K562 (cell line): Measurements from ENCODE around the gene RPTOR. TPM values are rescaled to one million over a fixed set of nuclear protein-coding genes. Genes with fewer than 3 reads are reported as not detected.

Experiments used
- ATAC-seq: fragments of 200-7000 bp; cut with Tn5 transposase; 3 replicates; pipeline ENCODE4 v1.9.1; 2020; ENCODE audit warnings: moderate library complexity
- BruUV-seq: library from RNA; stranded (reverse); fragments of 400-500 nt; replicated peaks from 2 replicates; lab custom pipeline; 2021; lab: Mats Ljungman, UMichigan
- CTCF ChIA-PET: fragments of 300-600 bp; formaldehyde crosslinking; extraction: SDS; loops from one replicate; lab custom pipeline; 2021; ENCODE audit warnings: low intra/inter-chr PET ratio; lab: Yijun Ruan, JAX
- POLR2A ChIA-PET: fragments of 300-600, 350-650 bp; sonication (Branson Sonifier 250); formaldehyde crosslinking; extraction: SDS; loops from one replicate; lab custom pipeline; 2021; ENCODE audit warnings: antibody characterized with exemption, inconsistent platforms; lab: Yijun Ruan, JAX
- DNase-seq, 4 experiments: peaks; one replicate each; pipeline versions ENCODE4 v3.0.0 to v3.0.0-alpha.2; 2011 to 2018; ENCODE audit warnings: low spot score in 3 of 4, mixed read lengths in 3 of 4; ENCODE audit errors: extremely low read depth in 1 of 4
- FAIRE-seq: peaks from 2 replicates; lab custom pipeline; 2011; peaks lifted over from hg19 to GRCh38; lab: Jason Lieb, UNC
- H2AFZ ChIP-seq: 2 replicates; pipeline ENCODE4 v1.6.0; 2011; ENCODE audit warnings: low read depth, low read length, control low read depth, inconsistent platforms
- H3K27ac ChIP-seq: fragments of 200-600 bp; 3 replicates; pipeline ENCODE4 v1.8.0; 2011; ENCODE audit warnings: low read depth, mild to moderate bottlenecking, control low read depth, inconsistent platforms, low read length, moderate library complexity, mixed read lengths; ENCODE audit errors: extremely low read depth
- H3K27me3 ChIP-seq, 2 experiments: fragments of 300-600 bp in 1 of 2; 2 replicates in 1 of 2; 3 replicates in 1 of 2; pipeline versions ENCODE4 v1.6.0 to v1.8.0; 2011; ENCODE audit warnings: inconsistent platforms in 2 of 2, low read length in 2 of 2, mild to moderate bottlenecking in 1 of 2, mixed read lengths in 1 of 2, moderate library complexity in 1 of 2; ENCODE audit not compliant: control insufficient read depth in 2 of 2, insufficient read depth in 2 of 2
- H3K36me3 ChIP-seq: fragments of 300-600 bp; 3 replicates; pipeline ENCODE4 v1.8.0; 2011; ENCODE audit warnings: mild to moderate bottlenecking, low read length, inconsistent platforms; ENCODE audit not compliant: control insufficient read depth, insufficient read depth
- H3K4me1 ChIP-seq, 2 experiments: fragments of 200-600 bp in 1 of 2; replicated peaks in 1 of 2; 2 replicates in 1 of 2; 3 replicates in 1 of 2; pipeline versions ENCODE4 v1.5.1 to v1.8.0; 2011; ENCODE audit warnings: inconsistent platforms in 2 of 2, low read length in 2 of 2, mild to moderate bottlenecking in 1 of 2, mixed read lengths in 1 of 2, moderate library complexity in 1 of 2; ENCODE audit not compliant: control insufficient read depth in 2 of 2, insufficient read depth in 2 of 2
- H3K4me2 ChIP-seq: 2 replicates; pipeline ENCODE4 v1.6.1; 2011; ENCODE audit warnings: low read length, control low read depth, inconsistent platforms, mixed read lengths; ENCODE audit not compliant: insufficient read depth
- H3K4me3 ChIP-seq: fragments of 200-600 bp; sonication (generic), shearing (Covaris generic); 2 replicates; pipeline ENCODE4 v1.5.1; 2016; ENCODE audit warnings: control low read depth, inconsistent platforms
- H3K79me2 ChIP-seq: fragments of 200-600 bp; 3 replicates; pipeline ENCODE4 v1.8.0; 2011; ENCODE audit warnings: low read length, inconsistent platforms; ENCODE audit not compliant: control insufficient read depth, insufficient read depth
- H3K9ac ChIP-seq, 2 experiments: 2 replicates each; pipeline versions ENCODE4 v1.6.0 to v1.6.1; 2011; ENCODE audit warnings: low read depth in 2 of 2, low read length in 2 of 2, control low read depth in 1 of 2, inconsistent platforms in 1 of 2, mild to moderate bottlenecking in 1 of 2, mixed read lengths in 1 of 2; ENCODE audit not compliant: insufficient read depth in 1 of 2
- H3K9me1 ChIP-seq: one replicate; pipeline ENCODE4 v1.6.0; 2011; ENCODE audit warnings: inconsistent platforms, mild to moderate bottlenecking, low read length, moderate library complexity; ENCODE audit not compliant: control insufficient read depth, insufficient read depth
- H3K9me3 ChIP-seq: replicated peaks from 2 replicates; pipeline ENCODE4 v1.5.1; 2011; ENCODE audit warnings: low read depth, low read length, inconsistent platforms; ENCODE audit not compliant: control insufficient read depth, insufficient read depth
- H4K20me1 ChIP-seq: replicated peaks from 2 replicates; pipeline ENCODE4 v1.6.1; 2011; ENCODE audit warnings: low read length, inconsistent platforms, mixed read lengths; ENCODE audit not compliant: control insufficient read depth, insufficient read depth
- C11orf30 ChIP-seq: fragments of 450-650 bp; IDR thresholded peaks from 2 replicates; pipeline ENCODE4 v1.6.1; 2016; ENCODE audit warnings: low read depth, mild to moderate bottlenecking
- CHCHD3 ChIP-seq: fragments of 250-450 bp; sonication (Bioruptor Pico); IDR thresholded peaks from 2 replicates; pipeline ENCODE4 v2.1.2; 2022; ENCODE audit warnings: mild to moderate bottlenecking
- GATAD2A ChIP-seq: fragments of 450-650 bp; IDR thresholded peaks from 2 replicates; pipeline ENCODE4 v1.6.1; 2017
- LARP7 ChIP-seq: fragments of 450-650 bp; IDR thresholded peaks from 2 replicates; pipeline ENCODE4 v1.6.1; 2016
- MXI1 ChIP-seq: IDR thresholded peaks from 2 replicates; pipeline ENCODE4 v1.6.1; 2011; ENCODE audit warnings: low read depth, mild to moderate bottlenecking, improper control_type of control experiment, low read length
- NELFE ChIP-seq: IDR thresholded peaks from 2 replicates; pipeline ENCODE4 v1.6.1; 2011; ENCODE audit warnings: mild to moderate bottlenecking; ENCODE audit not compliant: insufficient read depth, insufficient read length
- PHTF2 ChIP-seq: fragments of 250-450 bp; sonication (Bioruptor Pico); IDR thresholded peaks from 2 replicates; pipeline ENCODE4 v1.5.0; 2021; ENCODE audit warnings: mild to moderate bottlenecking
- RCOR1 ChIP-seq, 2 experiments: IDR thresholded peaks; 2 replicates each; pipeline ENCODE4 v1.6.1; 2012; ENCODE audit warnings: low read depth in 2 of 2, low read length in 2 of 2, borderline replicate concordance in 1 of 2, improper control_type of control experiment in 1 of 2
- TCFL5 ChIP-seq: fragments of 250-450 bp; sonication (Bioruptor Pico); conservative IDR thresholded peaks from 2 replicates; pipeline ENCODE4 v1.6.1; 2021; ENCODE audit warnings: mild to moderate bottlenecking, moderate library complexity, matching md5 sums
- ZNF232 ChIP-seq: sonication (generic); formaldehyde crosslinking; IDR thresholded peaks from 2 replicates; pipeline ENCODE4 v1.8.0; 2022; ENCODE audit warnings: mild to moderate bottlenecking, missing genetic modification reagents
- ZNF311 ChIP-seq: fragments of 250-450 bp; sonication (Bioruptor Pico); IDR thresholded peaks from 2 replicates; pipeline ENCODE4 v1.4.0; 2020; ENCODE audit warnings: mild to moderate bottlenecking, moderate library complexity
- ZNF583 ChIP-seq: fragments of 250-450 bp; sonication (Bioruptor Pico); IDR thresholded peaks from 2 replicates; pipeline ENCODE4 v1.4.0; 2020
- WGBS: fragments of 100-300 bp; shearing (Covaris generic); methylation state at CpG from one replicate; pipeline ENCODE4 v1.1.6; 2016; ENCODE audit warnings: low coverage, mixed read lengths; ENCODE audit not compliant: insufficient coverage; ENCODE audit errors: missing lambda C conversion rate; 5-methylcytosine and 5-hydroxymethylcytosine counted together
- in situ Hi-C: fragments of 300-500 bp; cut with MboI; formaldehyde crosslinking; loops from 4 replicates; pipeline ENCODE4 v1.15.0; 2018; ENCODE audit warnings: inconsistent platforms, mixed read lengths
- intact Hi-C: fragments of 100-400 bp; cut with micrococcal nuclease; formaldehyde crosslinking; loops from 2 replicates; pipeline ENCODE4 v1.14.2; 2022
- polyA plus RNA-seq, 8 experiments: library from polyadenylated mRNA; depleted of rRNA in 4 of 8; stranded (reverse) in 5 of 8; unstranded in 3 of 8; fragments of >200 nt; fragmentation: Nextera tagmentation in 2 of 8; fragmentation: Illumina TruSeq in 1 of 8; extraction: Ambion mirVana in 2 of 8; extraction: Trizol in 1 of 8; gene quantifications; 2 replicates each; pipeline versions ENCODE4 v1.2.1 to v1.2.3, GENCODE V29; 2011 to 2014; ENCODE audit warnings: inconsistent platforms in 1 of 8, missing spikeins in 1 of 8
- total RNA-seq, 7 experiments: library from RNA; depleted of rRNA in 6 of 7; stranded (reverse); fragments of >200 nt in 6 of 7; fragmentation: Illumina TruSeq in 2 of 7; extraction: Trizol in 2 of 7; gene quantifications; 2 replicates each; pipeline versions ENCODE4 v1.2.1 to v1.2.3, GENCODE V29; 2011 to 2021; ENCODE audit warnings: low replicate concordance in 1 of 7
- TF ChIP-seq, protein P1 (sequence below): fragments of 250-450 bp; sonication (Bioruptor Pico); IDR thresholded peaks from 2 replicates; pipeline ENCODE4 v1.5.0; 2020; ENCODE audit warnings: mild to moderate bottlenecking
- TF ChIP-seq, protein P2 (sequence below), 2 experiments: fragments of 450-650 bp in 1 of 2; sonication (generic) in 1 of 2; formaldehyde crosslinking in 1 of 2; IDR thresholded peaks; 2 replicates each; pipeline versions ENCODE4 v1.7.1 to v1.9.0; 2016 to 2022; ENCODE audit warnings: inconsistent platforms in 1 of 2, mild to moderate bottlenecking in 1 of 2, missing genetic modification reagents in 1 of 2

RPTOR gene
- total and polyA plus RNA-seq, 9 of the 15 experiments (the other 6 are each of a cell fraction or from before 2014, with no cell fraction given): 0.24 to 54.1 (median 10.2) TPM

DNA sequence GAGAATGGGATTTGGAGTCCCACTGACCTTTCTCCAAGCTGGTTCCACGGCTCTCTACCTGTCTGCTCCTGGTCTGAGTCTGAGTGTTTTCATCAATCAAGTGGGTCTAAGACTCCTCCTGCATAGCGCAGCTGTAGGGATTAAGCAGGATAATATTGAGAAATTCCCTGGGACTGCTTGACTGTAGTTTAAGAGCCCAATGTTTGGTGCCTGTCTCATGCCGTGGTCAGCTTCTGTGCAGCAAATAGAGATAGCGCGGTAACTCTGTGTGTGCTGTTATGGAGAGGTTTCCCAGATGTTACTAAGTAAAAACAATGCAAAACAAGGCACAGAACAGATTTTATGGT, 21.4 kb downstream of the RPTOR start:
- CTCF ChIA-PET: no interaction called here
- H3K27me3 ChIP-seq: no peaks in the 10 kb centered on the region
- ATAC-seq (no peak), FAIRE-seq (no peak), DNase-seq (no peak)
- no peak overlapping the region for H3K27ac ChIP-seq
- H3K79me2 ChIP-seq: peaks cover 81% of the 10 kb centered on the region
- in situ Hi-C loops (no loop called here), intact Hi-C loops (no loop called here)
- no peaks in the 10 kb centered on the region for H3K9me1 ChIP-seq
- H3K9me3 ChIP-seq: no peaks in the 10 kb centered on the region
- no TSS peak for BruUV-seq
- 85% methylated on average over 5 of the region's 5 CpGs for WGBS
- peaks cover 2% of the 10 kb centered on the region; the same call in 1 of the 3 replicates for H3K36me3 ChIP-seq
- no peak overlapping the region for H3K4me2 ChIP-seq
- no peak overlapping the region for H2AFZ ChIP-seq
- no peak overlapping the region for H3K9ac ChIP-seq
- peaks cover 15% of the 10 kb centered on the region; the same call in 1 of the 2 replicates for H4K20me1 ChIP-seq
- no peak overlapping the region for H3K4me3 ChIP-seq
- H3K4me1 ChIP-seq: peaks cover 0 to 7% of the 10 kb centered on the region in 2 experiments; a peak in 2 of 5 replicates
- POLR2A ChIA-PET: interaction anchor here (0.6 to 1.2 kb wide), 3 partner anchors 9 to 52 kb away, joined by 3 to 6 read pairs (median 3); no protein-coding TSS in a partner anchor
- TF ChIP-seq PHTF2 (CRISPR knock-in tag): no peak
- TF ChIP-seq NELFE: no peak
- TF ChIP-seq, protein P1, sequence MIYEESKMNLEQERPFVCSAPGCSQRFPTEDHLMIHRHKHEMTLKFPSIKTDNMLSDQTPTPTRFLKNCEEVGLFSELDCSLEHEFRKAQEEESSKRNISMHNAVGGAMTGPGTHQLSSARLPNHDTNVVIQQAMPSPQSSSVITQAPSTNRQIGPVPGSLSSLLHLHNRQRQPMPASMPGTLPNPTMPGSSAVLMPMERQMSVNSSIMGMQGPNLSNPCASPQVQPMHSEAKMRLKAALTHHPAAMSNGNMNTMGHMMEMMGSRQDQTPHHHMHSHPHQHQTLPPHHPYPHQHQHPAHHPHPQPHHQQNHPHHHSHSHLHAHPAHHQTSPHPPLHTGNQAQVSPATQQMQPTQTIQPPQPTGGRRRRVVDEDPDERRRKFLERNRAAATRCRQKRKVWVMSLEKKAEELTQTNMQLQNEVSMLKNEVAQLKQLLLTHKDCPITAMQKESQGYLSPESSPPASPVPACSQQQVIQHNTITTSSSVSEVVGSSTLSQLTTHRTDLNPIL: no peak
- TF ChIP-seq LARP7: no peak
- TF ChIP-seq ZNF232 (CRISPR knock-in tag): no peak
- TF ChIP-seq GATAD2A: no peak
- TF ChIP-seq TCFL5 (CRISPR knock-in tag): no peak
- no peak for TF ChIP-seq RCOR1 (IDR thresholded peaks at IDR 0.05; ENCODE audit: borderline replicate concordance in 1 of 2, low read depth in 2 of 2, low read length in 2 of 2)
- no peak for TF ChIP-seq CHCHD3 (CRISPR knock-in tag)
- TF ChIP-seq ZNF311: no peak
- no peak for TF ChIP-seq C11orf30
- TF ChIP-seq MXI1: no peak
- TF ChIP-seq, protein P2, sequence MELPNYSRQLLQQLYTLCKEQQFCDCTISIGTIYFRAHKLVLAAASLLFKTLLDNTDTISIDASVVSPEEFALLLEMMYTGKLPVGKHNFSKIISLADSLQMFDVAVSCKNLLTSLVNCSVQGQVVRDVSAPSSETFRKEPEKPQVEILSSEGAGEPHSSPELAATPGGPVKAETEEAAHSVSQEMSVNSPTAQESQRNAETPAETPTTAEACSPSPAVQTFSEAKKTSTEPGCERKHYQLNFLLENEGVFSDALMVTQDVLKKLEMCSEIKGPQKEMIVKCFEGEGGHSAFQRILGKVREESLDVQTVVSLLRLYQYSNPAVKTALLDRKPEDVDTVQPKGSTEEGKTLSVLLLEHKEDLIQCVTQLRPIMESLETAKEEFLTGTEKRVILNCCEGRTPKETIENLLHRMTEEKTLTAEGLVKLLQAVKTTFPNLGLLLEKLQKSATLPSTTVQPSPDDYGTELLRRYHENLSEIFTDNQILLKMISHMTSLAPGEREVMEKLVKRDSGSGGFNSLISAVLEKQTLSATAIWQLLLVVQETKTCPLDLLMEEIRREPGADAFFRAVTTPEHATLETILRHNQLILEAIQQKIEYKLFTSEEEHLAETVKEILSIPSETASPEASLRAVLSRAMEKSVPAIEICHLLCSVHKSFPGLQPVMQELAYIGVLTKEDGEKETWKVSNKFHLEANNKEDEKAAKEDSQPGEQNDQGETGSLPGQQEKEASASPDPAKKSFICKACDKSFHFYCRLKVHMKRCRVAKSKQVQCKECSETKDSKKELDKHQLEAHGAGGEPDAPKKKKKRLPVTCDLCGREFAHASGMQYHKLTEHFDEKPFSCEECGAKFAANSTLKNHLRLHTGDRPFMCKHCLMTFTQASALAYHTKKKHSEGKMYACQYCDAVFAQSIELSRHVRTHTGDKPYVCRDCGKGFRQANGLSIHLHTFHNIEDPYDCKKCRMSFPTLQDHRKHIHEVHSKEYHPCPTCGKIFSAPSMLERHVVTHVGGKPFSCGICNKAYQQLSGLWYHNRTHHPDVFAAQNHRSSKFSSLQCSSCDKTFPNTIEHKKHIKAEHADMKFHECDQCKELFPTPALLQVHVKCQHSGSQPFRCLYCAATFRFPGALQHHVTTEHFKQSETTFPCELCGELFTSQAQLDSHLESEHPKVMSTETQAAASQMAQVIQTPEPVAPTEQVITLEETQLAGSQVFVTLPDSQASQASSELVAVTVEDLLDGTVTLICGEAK (IDR thresholded peaks at IDR 0.05): no peak
- TF ChIP-seq, protein P2 (CRISPR knock-in tag; IDR thresholded peaks at IDR 0.05): no peak
- no peak for TF ChIP-seq ZNF583 (CRISPR knock-in tag)
